IPS-NIHi7 (cell line): ENCODE results near the gene MRPS30.
"Not testable (repeated sequence)": the region's sequence is repeated elsewhere in the genome, so short reads cannot be mapped to it uniquely, and the experiment has no call there.

Experiments used
- DNase-seq: peaks from one replicate; pipeline ENCODE4 v3.0.0; 2012; ENCODE audit warnings: mixed read lengths; ENCODE audit errors: extremely low spot score

Gene MRPS30

GRCh38 chr5:44814761-44815160 lies 6.0 kb downstream of the MRPS30 start:
- DNase-seq, result no peak

DNA sequence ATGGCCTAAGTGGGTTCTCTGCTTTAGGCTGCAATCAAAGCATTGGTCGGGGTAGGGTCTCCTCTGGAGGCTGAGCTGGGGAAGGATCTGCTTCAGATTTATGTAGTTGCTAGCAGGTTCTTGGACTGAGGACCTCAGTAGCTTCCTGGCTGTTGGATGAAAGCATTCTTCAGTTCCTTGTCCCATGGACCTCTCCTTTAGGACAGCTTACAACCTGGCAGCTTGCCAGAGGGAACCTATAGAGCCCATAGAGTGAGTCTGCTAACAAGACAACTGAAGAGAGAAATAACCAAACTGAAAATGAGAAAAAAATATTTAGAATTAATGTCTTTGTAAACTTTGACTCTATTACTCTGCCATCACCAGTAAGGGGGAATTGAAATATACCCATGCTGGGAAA lies 12.4 kb downstream of the MRPS30 start:
- no peak for DNase-seq

GRCh38 chr5:44824662-44825061 lies 15.9 kb downstream of the MRPS30 start:
- not testable (repeated sequence) for DNase-seq

DNA sequence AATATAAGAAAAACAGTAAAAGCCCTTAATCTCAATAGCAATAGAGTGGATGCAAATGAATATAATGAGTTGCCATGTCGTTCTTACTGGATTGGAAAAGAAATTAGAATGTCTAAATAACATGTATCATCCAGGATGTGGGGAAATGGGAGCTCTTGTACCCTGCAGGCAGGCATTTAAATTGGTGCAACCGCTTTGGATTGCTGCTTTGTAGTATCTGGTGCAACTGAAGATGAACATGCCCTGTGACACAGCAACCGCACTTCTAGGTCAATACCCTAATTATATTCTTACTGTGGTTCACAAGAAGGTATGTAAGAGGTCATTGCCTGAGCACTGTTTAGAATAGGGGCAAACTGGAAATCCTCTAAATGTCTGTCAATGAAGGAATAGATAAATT lies 18.9 kb downstream of the MRPS30 start:
- no peak for DNase-seq

GRCh38 chr5:44828719-44829118 lies 20.0 kb downstream of the MRPS30 start:
- DNase-seq, result no peak

GRCh38 chr5:44830951-44831350 lies 22.2 kb downstream of the MRPS30 start:
- DNase-seq, result no peak

GRCh38 chr5:44833249-44833648 lies 24.5 kb downstream of the MRPS30 start:
- no peak for DNase-seq

GRCh38 chr5:44835693-44836092 lies 26.9 kb downstream of the MRPS30 start:
- no peak for DNase-seq

GRCh38 chr5:44839018-44839681 lies 30.4 kb downstream of the MRPS30 start:
- no peak for DNase-seq

DNA sequence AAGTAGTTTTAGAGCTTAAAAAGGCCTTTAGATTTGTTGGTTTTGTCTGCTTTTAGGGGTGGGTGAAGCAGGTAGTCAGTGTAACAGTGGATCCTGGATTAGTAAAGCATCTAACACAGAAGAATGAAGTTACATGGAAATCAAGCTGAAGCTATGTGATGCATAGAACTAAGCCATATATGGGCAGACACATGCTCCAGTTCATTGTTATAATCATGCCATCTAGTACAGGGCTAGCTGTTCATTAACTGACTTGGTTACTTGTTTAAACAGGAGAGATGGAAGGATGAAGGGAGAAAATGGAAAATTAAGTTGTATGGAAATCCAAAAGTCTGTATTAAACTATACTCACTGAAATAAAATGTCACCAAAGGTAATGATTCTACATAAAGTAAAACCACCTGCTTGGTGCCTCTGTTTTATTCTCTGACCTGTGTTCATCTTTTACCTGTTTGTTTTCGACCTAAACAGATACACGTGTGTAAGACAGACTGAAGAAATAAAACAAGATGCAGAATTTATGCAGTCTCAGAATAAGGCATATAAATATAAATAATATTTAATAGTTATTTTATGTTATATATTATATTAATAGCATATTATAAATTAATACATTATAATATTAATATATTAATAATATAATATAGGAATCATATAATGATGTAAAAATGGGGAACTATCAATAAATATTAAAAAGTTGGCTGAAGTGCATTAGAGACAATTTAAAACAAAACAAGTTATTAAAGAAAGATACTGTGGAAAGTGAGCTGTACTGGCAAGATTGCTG lies 33.9 kb downstream of the MRPS30 start:
- DNase-seq, result no peak

DNA sequence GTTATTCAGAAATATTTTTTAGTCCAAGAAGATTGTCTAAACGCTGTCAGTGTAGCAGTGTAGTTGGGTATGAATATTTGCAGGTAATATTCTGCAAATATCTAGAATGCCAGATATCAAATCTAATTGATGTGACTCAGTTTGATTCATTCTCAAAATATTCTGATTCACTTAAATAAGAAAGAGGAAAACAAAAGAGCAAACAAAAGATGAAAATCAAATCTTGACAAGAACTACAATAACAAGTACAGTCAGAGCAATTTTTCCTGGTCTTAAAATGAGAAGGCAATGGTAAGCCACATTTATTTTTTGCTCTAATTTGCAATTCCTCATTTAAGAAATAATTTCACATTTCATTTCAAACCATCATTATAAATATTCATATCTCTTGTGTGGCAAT lies 36.0 kb downstream of the MRPS30 start:
- no peak for DNase-seq

DNA sequence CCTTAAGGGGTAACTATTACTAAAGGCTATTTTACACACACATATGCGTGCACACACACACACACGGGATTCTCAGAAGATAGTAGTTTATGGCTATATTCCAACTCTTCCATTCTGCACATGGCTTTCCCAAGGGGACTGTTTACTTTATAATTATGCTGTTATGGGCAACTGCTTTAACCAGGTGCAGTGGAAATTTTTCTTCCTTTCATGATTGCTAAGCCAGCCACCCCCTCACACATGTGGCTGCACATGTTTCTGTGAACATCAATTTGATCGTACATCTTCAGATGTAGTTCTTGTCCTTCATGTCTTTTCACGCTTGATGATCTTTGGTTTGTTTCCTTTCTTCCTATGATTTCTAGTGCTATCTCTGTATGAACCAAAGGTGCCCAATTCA lies 37.0 kb downstream of the MRPS30 start:
- DNase-seq, result no peak

GRCh38 chr5:44847206-44847852 lies 38.6 kb downstream of the MRPS30 start:
- no peak for DNase-seq

DNA sequence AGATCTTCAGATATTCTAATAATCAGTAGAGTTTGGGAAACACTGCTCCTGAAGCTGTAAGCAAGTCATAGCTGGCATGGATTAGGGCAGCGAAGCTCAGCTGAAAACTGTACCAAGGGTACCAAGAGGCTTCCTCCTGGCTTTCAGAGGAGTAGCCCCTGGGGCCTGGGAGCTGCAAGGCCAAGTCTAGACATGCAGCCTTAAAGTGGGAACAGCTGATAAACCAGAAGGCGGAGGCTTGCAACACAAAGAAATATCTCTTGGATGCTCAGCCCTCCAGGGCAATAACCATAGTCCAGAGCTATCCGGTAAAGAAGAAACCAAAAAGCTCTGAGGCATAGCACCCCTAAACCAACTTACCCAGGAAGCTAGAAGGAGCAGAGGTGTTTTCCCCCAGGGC lies 51.5 kb downstream of the MRPS30 start:
- no peak for DNase-seq

GRCh38 chr5:44862808-44863207 lies 54.1 kb downstream of the MRPS30 start:
- peak; percentile 15 for DNase-seq
